DOHH2 (cell line): ENCODE data around the gene NUDT3.
A peak's percentile ranks its signal among the peaks of the same experiment; 100 is the strongest.
"Not testable (repeated sequence)": the region's sequence is repeated elsewhere in the genome, so short reads cannot be mapped to it uniquely, and the experiment has no call there.

Experiments
- H3F3A ChIP-seq: fragments of 200-600 bp; sonication (generic), shearing (Covaris generic); 2 replicates; pipeline ENCODE4 v1.6.0; 2016; ENCODE audit warnings: antibody characterized with exemption, mild to moderate bottlenecking; ENCODE audit not compliant: control insufficient read depth, insufficient read depth
- H3K27ac ChIP-seq: fragments of 200-600 bp; sonication (generic); 2 replicates; pipeline ENCODE4 v1.5.1; 2014; ENCODE audit warnings: low read depth, mild to moderate bottlenecking, low read length, moderate library complexity
- H3K27me3 ChIP-seq: fragments of 200-600 bp; sonication (generic); 2 replicates; pipeline ENCODE4 v1.6.1; 2014; ENCODE audit warnings: mild to moderate bottlenecking, low read length, mixed read lengths; ENCODE audit not compliant: control insufficient read depth
- H3K36me3 ChIP-seq: fragments of 200-600 bp; sonication (generic); 2 replicates; pipeline ENCODE4 v1.6.1; 2014; ENCODE audit warnings: mild to moderate bottlenecking, low read length, moderate library complexity, mixed read lengths; ENCODE audit not compliant: control insufficient read depth
- H3K4me1 ChIP-seq: fragments of 200-600 bp; sonication (generic); 2 replicates; pipeline ENCODE4 v1.6.1; 2014; ENCODE audit warnings: mild to moderate bottlenecking, low read length, mixed read lengths; ENCODE audit not compliant: control insufficient read depth
- H3K4me2 ChIP-seq: fragments of 200-600 bp; sonication (generic); 2 replicates; pipeline ENCODE4 v1.6.0; 2014; ENCODE audit warnings: mild to moderate bottlenecking, low read length, moderate library complexity
- H3K4me3 ChIP-seq: fragments of 200-600 bp; sonication (generic); 2 replicates; pipeline ENCODE4 v1.5.1; 2014; ENCODE audit warnings: mild to moderate bottlenecking, low read length, mixed read lengths
- H3K79me2 ChIP-seq: fragments of 200-600 bp; sonication (generic); 2 replicates; pipeline ENCODE4 v1.6.1; 2014; ENCODE audit warnings: mild to moderate bottlenecking, low read length, mixed read lengths; ENCODE audit not compliant: control insufficient read depth
- H3K9me2 ChIP-seq: fragments of 200-600 bp; sonication (generic); replicated peaks from 2 replicates; pipeline ENCODE4 v1.6.1; 2014; ENCODE audit warnings: mild to moderate bottlenecking, low read length, mixed read lengths; ENCODE audit not compliant: control insufficient read depth
- H3K9me3 ChIP-seq: fragments of 200-600 bp; sonication (generic); 2 replicates; pipeline ENCODE4 v1.6.1; 2014; ENCODE audit warnings: antibody characterized with exemption, low read length, mixed read lengths; ENCODE audit not compliant: control insufficient read depth, insufficient read depth
- H4K20me1 ChIP-seq: fragments of 200-600 bp; sonication (generic); 2 replicates; pipeline ENCODE4 v1.6.0; 2014; ENCODE audit warnings: low read depth, mild to moderate bottlenecking, antibody characterized with exemption, low read length, moderate library complexity; ENCODE audit not compliant: control insufficient read depth, insufficient read depth
- EZH2phosphoT487 ChIP-seq: fragments of 200-600 bp; sonication (generic); IDR thresholded peaks from 2 replicates; pipeline ENCODE4 v1.6.1; 2017; ENCODE audit warnings: borderline replicate concordance, mild to moderate bottlenecking, antibody characterized with exemption, low read length, moderate library complexity, mixed read lengths
- TF ChIP-seq, protein P1 (sequence below): fragments of 200-600 bp; sonication (generic); IDR thresholded peaks from one replicate; pipeline ENCODE4 v1.5.1; 2014; ENCODE audit warnings: antibody characterized with exemption, mild to moderate bottlenecking, low read depth, low read length; ENCODE audit not compliant: poor library complexity, severe bottlenecking

Gene NUDT3

DNA sequence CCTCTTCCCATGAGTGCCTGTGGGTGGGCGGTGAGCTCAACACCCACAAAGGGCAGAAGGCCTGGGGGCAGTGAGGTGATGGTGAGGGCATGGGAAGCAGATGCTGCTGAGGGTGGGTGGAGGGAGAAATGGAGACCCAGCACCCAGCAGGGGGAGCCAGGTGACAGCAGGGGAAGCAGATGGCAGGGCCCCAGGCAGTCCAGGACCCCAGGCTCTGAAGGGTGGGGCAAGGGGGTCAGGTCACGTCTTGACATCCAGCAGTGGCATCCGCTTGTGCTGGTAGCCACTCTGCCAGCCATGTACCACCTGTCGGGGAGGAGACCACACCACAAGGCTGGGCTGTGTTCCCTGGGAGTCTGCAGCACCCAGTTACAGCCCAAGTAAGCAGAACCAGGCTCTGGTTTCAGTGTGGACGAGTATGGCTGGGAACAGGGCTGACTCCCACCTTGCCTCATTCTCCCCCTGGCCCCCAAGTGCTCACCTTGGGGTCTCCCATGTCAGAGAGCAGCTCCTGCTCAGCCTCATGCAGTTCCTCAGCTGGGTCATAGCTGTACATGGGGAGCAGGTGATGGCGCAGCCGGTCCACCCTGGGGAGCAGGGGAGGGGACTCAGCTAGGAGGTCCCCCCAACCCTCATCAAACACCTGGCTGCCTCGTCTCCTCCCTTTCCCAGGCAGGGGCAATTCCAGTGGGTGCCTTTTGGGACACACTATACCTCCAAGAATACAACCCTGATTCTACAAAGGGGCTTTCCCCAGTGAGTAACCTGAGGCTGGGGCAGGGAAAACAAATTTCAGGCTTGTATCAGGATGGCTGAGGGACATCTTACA, 145.7 kb downstream of the NUDT3 start:
- H3K9me3 ChIP-seq, result no peaks in the 10 kb centered on the region
- H3K79me2 ChIP-seq, result peaks cover 12% of the 10 kb centered on the region
- H4K20me1 ChIP-seq, result peaks cover 14% of the 10 kb centered on the region; the same call in 1 of the 2 replicates
- peaks cover 47% of the 10 kb centered on the region for H3K36me3 ChIP-seq
- TF ChIP-seq, protein P1, sequence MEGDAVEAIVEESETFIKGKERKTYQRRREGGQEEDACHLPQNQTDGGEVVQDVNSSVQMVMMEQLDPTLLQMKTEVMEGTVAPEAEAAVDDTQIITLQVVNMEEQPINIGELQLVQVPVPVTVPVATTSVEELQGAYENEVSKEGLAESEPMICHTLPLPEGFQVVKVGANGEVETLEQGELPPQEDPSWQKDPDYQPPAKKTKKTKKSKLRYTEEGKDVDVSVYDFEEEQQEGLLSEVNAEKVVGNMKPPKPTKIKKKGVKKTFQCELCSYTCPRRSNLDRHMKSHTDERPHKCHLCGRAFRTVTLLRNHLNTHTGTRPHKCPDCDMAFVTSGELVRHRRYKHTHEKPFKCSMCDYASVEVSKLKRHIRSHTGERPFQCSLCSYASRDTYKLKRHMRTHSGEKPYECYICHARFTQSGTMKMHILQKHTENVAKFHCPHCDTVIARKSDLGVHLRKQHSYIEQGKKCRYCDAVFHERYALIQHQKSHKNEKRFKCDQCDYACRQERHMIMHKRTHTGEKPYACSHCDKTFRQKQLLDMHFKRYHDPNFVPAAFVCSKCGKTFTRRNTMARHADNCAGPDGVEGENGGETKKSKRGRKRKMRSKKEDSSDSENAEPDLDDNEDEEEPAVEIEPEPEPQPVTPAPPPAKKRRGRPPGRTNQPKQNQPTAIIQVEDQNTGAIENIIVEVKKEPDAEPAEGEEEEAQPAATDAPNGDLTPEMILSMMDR, result peak; percentile 79
- no peak for TF ChIP-seq EZH2phosphoT487
- H3F3A ChIP-seq, result peaks cover 57% of the 10 kb centered on the region
- peak overlapping the region; percentile 1; the same call in 1 of the 2 replicates for H3K27ac ChIP-seq
- H3K4me2 ChIP-seq, result peak overlapping the region; percentile 5; the same call in 1 of the 2 replicates
- peaks cover 43% of the 10 kb centered on the region for H3K4me1 ChIP-seq
- no peaks in the 10 kb centered on the region for H3K27me3 ChIP-seq
- H3K4me3 ChIP-seq, result no peak overlapping the region
- H3K9me2 ChIP-seq, result no peaks in the 10 kb centered on the region

DNA sequence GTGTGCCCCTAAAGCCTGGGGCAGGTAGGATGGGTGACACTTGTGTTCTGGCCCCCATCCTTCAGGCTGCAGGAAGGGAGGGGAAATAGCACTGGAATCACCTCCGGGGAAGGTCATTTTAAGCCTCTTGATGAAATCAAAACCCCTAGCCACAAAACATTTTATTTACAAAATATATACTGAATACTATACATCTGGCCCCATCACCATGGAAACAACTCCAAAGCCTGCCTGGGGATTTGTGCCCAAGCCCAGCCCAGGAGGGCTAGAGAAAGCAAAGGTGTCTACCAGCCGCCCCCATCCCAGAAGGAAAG, 146.3 kb downstream of the NUDT3 start:
- H3K27ac ChIP-seq, result peak overlapping the region; percentile 1; the same call in 1 of the 2 replicates
- peaks cover 63% of the 10 kb centered on the region for H3F3A ChIP-seq
- peaks cover 53% of the 10 kb centered on the region for H3K36me3 ChIP-seq
- no peaks in the 10 kb centered on the region for H3K27me3 ChIP-seq
- peaks cover 48% of the 10 kb centered on the region for H3K4me1 ChIP-seq
- H4K20me1 ChIP-seq, result peaks cover 16% of the 10 kb centered on the region
- no peaks in the 10 kb centered on the region for H3K9me2 ChIP-seq
- H3K4me3 ChIP-seq, result no peak overlapping the region
- TF ChIP-seq EZH2phosphoT487, result no peak
- TF ChIP-seq, protein P1, result no peak
- no peaks in the 10 kb centered on the region for H3K9me3 ChIP-seq
- peaks cover 18% of the 10 kb centered on the region for H3K79me2 ChIP-seq
- no peak overlapping the region for H3K4me2 ChIP-seq

DNA sequence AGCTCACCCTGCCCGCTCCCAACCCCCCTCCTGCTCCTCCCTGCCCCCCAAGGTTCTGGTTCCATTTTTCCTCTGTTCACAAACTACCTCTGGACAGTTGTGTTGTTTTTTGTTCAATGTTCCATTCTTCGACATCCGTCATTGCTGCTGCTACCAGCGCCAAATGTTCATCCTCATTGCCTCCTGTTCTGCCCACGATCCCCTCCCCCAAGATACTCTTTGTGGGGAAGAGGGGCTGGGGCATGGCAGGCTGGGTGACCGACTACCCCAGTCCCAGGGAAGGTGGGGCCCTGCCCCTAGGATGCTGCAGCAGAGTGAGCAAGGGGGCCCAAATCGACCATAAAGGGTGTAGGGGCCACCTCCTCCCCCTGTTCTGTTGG, 146.7 kb downstream of the NUDT3 start:
- Histone ChIP-seq H3K36me3 (peaks cover 57% of the 10 kb centered on the region), H3K4me1 (peaks cover 51% of the 10 kb centered on the region), H4K20me1 (peaks cover 19% of the 10 kb centered on the region), H3K79me2 (peaks cover 22% of the 10 kb centered on the region), H3F3A (peaks cover 67% of the 10 kb centered on the region)
- not testable (repeated sequence) for H3K27ac ChIP-seq, H3K9me3 ChIP-seq, H3K4me3 ChIP-seq, H3K27me3 ChIP-seq, H3K4me2 ChIP-seq, H3K9me2 ChIP-seq

DNA sequence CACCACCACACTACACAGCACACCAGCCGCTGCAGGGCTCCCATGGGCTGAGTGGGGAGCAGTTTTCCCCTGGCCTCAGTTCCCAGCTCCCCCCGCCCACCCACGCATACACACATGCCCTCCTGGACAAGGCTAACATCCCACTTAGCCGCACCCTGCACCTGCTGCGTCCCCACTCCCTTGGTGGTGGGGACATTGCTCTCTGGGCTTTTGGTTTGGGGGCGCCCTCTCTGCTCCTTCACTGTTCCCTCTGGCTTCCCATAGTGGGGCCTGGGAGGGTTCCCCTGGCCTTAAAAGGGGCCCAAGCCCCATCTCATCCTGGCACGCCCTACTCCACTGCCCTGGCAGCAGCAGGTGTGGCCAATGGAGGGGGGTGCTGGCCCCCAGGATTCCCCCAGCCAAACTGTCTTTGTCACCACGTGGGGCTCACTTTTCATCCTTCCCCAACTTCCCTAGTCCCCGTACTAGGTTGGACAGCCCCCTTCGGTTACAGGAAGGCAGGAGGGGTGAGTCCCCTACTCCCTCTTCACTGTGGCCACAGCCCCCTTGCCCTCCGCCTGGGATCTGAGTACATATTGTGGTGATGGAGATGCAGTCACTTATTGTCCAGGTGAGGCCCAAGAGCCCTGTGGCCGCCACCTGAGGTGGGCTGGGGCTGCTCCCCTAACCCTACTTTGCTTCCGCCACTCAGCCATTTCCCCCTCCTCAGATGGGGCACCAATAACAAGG, 147.3 kb downstream of the NUDT3 start:
- Histone ChIP-seq H3K36me3 (peaks cover 63% of the 10 kb centered on the region), H3K79me2 (peaks cover 28% of the 10 kb centered on the region), H3K4me1 (peaks cover 54% of the 10 kb centered on the region), H4K20me1 (peaks cover 25% of the 10 kb centered on the region), H3F3A (peaks cover 71% of the 10 kb centered on the region)
- H3K9me2 ChIP-seq, H3K9me3 ChIP-seq, H3K27ac ChIP-seq, H3K27me3 ChIP-seq, H3K4me2 ChIP-seq, H3K4me3 ChIP-seq: not testable (repeated sequence)
